HG03460 (cell line): ENCODE results near the gene PHLDB1.

Experiments
- ATAC-seq: cut with Tn5 transposase; IDR thresholded peaks from one replicate; pipeline ENCODE4 v1.9.1; 2021; ENCODE audit not compliant: unreplicated experiment

PHLDB1 gene

DNA sequence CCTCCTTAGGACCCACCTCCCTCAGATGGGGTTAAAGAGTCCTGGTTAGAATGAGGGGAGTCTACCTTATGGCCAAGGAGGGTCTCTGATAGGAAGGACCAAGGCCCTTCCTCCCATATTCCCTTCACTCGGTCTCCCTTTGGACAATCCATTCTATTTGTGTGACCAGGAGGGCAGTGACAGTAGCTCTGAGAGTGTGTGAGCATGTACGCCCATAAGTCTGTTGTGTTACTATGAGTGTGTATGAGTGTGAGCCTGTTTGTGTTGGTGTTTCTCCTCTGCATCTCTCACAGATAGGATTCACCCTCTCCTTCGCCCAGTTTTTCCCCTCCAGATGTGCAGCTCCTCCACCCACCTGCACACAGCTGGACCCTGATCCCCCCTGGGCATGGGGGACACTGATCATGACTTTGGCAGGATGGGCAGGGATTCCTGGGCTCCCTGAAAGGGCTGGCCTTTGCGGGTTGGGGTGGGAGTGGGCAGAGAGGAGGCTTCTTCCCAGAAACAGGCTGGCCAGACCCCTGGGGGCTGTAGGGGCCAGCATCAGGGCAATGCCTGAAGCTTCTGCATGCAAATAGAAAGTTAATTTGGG, 14.5 kb downstream of the PHLDB1 start:
- no peak for ATAC-seq

DNA sequence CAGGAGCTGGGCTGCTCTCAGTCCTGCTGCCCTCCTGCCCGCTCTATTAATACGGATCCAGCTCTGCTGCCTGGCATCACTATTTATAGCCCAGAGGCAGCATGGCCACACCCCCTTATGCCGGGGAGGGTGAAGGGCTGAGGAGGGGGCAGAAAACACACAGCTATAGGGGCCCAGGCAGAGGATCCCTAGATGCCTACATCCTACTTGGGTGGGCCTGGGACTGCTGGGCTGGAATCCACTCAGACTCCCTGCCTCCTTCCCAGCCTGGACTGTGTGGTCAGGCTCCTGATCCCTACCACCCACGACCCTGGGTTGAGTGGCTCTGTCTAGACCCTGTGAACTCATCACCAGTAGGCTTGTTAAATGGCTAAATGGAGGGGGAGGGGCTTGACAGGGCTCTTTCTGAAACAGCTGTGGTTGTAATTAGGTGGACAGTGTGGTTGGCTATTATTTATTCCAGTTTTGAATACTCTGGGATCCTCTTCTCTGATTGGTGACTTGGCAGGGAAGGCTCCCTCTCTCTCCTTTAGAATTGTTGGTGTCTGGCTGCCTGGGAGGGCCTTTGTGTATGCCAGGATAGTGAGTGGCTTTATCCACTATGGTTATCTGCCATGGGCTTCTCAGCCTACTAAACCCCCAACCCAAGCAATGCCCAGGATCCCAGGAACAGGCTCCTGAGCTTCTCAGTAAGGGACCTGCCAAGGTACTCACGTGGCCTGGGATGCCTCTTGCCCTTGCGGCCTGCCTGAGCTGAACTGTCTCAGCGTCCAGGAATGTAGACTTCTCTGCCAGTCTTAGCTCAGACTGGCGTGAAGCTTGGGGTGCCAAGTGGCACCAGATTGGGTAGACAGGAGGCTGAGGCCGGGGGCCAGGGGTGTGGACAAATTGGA, 15.2 kb downstream of the PHLDB1 start:
- no peak for ATAC-seq

DNA sequence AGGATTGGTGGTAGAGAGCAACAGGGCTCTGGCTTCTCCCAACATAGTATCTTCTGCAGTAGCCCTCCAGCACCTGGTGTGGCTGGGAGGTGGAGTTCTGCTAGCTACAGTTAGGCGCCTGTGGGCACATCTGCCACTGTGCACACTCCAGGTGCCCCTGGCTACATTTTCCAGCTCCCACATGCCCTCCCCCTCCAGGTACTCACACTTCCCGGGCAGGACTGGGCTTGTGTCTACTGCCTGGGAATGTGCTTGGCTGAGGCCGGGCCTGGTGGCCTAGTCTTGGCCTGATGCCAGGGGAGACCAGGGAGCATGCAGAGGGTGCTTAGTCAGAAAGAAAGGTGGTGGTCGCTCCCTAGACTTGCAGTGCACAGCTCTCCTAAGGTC, 15.8 kb downstream of the PHLDB1 start:
- no peak for ATAC-seq

DNA sequence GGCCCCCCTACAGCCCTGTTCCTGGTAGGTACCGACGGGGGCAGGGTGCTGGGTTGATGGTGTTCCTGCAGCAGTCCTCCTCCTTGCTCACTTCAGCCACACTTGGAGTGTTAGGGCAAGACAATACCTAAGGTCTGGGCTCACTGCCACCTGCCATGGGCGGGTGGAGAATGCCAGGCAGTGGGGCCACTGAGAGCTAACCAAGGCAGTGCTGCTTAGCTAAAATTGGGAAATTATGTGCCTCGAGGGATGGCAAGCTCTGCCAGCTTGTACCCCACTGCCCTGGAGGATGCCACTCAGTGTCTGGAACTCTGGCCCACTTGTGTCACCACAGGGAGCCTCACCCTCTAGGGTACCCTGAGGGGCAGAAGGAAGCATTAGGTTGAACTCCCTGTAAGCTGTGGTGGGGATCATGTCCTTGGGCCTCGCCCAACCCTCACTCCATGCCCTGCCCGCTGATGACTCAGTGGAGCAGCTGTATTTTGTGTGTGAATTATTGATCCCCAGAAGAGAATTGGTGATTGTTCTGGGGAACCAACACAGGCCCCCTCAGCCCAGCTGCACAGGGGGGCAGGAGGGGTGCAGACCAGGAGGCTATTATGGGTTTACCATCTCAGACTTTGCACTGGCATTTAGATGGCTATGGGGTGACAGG, 17.7 kb downstream of the PHLDB1 start:
- no peak for ATAC-seq

DNA sequence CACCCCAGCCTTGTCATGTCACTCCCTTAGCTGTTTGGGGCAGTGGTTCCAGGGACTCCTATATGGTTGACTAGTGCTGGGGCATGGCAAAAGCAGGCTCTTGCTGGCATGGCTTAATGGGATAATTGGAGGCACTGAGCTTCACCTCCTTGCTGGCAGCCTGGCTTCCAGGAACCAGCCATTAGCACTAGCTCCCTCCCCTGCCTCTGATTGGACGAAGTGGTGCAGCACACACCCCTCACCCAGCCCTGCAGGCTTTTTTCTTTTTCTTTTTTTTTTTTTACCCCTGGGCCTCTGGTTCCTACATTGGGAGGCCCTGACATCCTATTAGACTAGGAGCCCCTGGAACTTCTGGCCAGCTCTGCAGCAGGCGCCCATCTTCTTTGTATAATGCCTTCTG, 18.6 kb downstream of the PHLDB1 start:
- no peak for ATAC-seq

DNA sequence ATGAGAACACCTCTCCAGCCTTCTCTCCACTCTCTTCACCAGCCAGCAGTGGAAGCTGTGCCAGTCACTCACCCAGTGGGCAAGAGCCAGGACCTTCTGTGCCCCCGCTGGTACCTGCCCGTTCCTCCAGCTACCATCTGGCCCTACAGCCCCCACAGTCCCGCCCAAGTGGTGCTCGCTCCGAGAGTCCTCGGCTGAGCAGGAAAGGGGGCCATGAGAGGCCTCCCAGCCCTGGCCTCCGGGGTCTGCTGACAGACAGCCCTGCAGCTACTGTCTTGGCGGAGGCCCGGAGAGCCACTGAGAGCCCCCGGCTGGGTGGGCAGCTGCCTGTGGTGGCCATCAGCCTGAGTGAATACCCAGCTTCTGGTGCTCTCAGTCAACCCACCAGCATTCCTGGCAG, 20.2 kb downstream of the PHLDB1 start:
- no peak for ATAC-seq

DNA sequence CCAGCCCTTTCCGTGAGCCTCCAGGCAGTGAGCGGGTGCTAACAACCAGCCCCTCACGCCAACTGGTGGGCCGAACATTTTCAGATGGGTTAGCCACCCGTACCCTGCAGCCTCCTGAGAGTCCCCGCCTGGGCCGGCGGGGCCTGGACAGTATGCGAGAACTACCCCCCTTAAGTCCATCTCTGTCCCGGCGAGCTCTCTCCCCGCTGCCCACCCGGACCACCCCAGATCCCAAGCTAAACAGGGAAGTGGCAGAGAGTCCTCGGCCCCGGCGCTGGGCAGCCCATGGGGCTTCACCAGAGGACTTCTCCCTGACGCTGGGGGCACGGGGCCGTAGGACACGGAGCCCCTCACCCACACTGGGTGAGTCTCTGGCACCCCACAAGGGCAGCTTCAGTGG, 20.6 kb downstream of the PHLDB1 start:
- no peak for ATAC-seq

DNA sequence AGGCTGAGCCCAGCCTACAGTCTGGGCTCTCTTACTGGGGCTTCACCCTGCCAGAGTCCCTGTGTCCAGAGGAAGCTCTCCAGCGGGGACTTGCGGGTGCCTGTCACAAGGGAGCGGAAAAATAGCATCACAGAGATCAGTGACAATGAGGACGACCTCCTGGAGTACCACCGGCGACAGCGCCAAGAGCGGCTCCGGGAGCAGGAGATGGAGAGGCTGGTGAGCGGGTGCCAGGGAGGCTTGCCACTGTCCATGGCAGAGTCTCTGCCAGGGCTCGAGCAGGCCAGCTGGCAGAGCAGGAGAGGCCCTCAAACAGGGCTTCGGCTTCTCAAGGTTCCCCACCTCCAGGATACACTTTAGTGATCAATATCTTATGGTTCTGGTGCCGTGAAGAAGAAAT, 21.0 kb downstream of the PHLDB1 start:
- no peak for ATAC-seq

DNA sequence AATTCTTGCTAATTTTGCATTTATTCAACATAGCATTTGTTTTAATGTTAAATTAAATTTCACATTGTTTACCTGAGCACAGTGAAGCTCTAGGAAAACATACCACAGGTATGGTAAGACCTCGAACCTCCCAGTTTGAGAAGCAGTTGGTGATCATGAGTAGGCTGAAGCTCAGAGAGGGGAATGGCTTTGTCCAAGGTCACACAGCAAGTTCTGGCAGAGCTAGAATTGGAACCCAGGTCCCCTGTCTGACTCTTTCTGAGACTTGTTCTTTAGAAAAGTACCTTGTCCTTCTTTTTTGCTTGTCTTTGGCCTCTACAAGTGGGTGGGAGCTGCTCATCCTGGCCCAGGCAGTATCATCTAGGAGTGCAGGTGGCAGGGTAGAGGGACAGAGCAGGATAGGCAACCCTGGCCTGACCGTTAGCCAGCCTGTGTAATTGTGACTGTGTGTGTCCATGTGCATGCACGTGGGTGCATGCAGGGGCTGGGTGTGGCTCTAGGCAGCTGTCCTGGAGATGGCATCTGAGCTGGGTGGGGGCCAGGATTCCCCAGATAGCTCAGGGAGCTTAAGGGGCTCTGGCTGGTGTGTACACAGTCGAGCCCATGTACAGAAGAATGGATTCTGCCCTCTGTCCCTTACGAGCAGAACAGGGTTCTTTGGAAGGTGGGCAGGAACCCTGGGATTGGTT, 21.6 kb downstream of the PHLDB1 start:
- no peak for ATAC-seq

DNA sequence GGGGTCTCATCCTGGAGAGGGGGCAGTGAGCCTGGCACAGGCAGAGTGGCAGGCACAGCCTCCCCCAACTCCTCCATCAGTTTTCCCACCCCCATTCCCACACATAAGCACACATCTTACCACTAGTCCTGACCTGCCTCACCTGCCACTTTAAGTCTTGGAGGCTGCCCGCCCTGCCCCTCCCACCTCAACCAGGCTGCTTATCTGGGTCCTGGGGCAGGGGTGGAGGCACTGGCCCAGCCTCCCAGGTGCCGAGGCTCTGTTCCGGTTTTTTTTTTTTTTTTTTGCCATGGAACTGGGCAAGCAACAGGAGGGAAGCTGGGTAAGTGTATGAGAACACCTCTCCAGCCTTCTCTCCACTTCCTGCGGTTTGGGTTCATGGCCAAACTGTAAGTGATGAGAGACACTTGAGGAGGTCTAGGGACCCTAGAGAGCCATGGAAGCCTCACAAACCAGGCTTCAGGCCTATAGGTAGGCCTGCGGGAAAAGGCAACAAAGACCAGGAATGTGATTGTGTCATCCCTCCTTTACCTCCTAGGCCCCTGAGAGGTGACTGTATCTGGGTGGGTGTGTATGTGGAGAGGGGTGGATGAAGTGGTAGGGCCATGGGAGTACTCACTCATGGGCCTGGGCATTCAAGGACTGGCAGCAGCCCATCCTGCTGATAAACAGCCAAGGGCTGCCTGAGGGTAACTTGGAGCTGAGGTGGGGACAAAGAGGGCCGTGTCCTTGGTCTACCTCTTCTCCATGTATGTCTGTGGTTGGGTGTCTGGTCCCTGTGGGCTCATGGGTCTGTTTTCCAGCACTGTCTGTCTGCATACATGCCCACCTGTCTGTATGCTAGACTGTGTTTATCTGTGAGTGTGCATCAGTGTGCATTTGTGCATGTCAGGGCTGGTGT, 22.6 kb downstream of the PHLDB1 start:
- ATAC-seq, result no peak

DNA sequence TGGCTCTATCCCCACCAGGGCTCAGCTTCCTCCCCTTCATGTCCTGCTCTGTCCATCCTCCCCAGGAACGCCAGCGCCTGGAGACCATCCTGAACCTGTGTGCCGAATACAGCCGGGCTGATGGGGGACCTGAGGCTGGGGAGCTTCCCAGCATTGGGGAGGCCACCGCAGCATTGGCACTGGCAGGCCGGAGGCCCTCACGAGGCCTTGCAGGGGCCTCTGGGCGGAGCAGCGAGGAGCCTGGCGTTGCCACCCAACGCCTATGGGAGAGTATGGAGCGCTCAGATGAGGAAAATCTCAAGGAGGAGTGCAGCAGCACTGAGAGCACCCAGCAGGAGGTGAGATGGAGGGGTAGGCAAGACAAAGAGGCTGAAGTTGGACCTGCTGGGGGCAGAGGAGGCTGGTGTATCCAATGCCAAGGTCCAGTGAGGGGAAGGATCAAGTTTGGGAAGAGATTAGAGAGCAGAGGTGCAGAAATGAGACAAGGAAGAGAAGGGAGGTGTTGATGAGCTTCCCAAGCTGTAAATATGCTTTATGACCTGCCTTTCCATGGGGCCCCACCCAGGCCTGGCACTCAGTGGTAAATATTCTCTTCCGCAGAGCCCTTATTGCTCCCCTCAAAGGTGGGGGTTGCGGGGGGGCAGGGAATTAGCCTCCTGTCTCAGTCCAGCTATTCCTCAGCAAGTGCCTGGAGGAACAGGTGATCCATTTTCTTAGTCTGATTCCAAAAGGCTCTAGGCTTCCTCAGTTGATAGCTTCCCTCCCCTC, 23.9 kb downstream of the PHLDB1 start:
- no peak for ATAC-seq

DNA sequence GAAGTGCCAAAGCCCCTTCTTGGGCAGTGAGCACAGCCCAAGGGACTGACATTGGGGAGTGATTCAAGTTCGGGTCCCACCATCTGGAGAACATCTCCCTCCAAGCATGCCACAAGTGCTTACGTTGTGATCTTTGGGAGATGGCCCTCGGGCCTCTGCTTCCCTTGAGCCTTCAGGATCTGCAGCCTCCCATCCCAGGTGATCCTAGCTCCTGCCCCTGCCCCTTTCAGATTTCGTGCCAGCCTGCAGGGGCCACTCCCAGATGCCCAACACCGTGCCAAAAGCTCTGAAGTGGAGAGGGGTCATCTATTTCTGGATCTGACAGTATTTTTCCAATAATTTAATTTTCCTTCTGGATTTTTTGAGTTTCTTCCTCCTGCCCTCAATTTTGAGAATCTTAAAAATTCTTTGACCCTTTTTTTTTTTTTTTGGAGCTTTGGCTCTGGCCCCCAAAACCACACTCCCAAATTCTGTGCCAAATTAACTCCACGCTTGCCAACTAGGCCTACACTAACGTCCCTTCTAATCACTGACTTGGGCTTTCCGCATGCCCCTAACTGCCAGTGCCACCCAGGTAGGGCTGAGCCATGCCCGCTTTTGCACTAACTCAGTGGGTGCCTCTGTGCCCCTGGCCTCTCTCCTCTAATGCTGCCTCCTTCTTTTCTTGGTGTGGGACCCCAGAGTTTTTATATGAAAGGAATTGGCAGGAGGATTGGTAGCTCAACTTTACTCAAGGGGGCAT, 25.3 kb downstream of the PHLDB1 start:
- no peak for ATAC-seq

DNA sequence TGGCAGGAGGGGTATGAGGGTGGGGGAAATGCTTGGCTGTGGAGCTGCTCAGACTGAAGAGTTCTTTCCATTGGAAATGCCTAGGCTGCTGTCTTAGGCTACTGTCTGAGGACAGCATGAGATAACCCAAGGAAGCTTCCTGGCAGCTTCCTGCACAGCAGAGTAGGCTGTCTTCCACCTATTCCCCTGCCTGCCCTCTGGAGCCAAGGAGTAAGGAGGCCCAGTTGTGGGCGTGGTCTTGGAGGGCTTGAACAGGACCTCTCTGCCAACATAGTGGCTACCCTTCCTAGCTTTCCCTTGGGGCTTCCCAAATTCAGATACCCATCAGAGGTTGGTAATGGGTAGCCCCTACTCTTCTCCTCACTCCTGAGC, 25.9 kb downstream of the PHLDB1 start:
- no peak for ATAC-seq

DNA sequence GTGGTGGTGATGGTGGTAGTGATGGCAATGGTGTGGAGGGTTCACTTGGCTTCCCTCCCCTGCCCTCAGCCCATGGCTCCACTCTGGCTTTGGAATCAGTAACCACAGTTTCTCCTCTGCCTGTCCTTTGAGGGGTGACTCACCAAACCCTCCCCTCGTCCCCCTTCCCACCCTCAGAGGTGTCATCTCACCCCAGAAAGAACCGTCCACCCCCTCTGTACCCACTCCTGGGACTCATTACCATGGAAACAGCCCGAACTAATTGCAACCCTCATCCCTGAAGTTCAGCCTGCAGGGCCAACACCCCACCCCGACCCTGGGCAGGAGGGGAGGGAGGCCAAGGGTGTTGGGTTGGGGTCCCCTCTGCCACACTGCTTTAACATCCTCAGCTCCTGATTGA, 26.6 kb downstream of the PHLDB1 start:
- no peak for ATAC-seq

DNA sequence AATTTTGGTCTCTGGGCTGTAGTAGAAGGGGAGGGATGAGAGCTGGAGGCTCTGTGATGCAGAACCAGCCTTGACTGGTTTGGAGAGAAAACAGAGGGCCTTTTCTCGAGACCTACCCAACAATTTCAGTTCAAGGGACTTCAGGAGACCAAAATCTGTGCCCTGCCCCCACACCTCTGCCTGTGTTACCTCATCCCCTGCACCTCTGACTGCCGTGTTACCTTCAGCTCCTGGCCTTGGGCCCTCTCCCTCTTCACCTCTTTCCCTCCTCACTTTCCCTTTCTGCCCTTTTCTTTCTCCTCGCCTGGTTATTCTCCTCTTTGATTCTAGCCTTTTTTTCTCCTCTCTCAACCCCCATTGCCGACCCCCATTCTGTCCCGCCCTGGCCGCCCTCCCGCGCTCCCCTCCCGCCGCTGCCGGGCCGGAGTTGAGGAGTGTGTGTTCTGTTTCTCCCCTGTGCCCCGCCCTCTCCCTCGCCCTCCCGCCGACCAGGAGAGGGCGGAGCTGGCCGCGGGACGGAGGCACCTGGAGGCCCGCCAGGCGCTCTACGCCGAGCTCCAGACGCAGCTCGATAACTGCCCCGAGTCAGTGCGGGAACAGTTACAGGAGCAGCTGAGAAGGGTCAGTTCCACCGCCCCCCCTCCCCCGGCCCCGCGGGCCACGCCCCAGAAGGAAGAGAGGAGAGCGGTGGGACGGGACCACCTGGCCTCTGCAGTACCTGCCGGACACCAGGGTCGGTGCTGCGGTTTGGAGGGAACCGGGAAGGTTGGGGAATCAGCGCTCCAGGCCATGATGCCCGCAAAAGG, 27.2 kb downstream of the PHLDB1 start:
- ATAC-seq, result no peak

DNA sequence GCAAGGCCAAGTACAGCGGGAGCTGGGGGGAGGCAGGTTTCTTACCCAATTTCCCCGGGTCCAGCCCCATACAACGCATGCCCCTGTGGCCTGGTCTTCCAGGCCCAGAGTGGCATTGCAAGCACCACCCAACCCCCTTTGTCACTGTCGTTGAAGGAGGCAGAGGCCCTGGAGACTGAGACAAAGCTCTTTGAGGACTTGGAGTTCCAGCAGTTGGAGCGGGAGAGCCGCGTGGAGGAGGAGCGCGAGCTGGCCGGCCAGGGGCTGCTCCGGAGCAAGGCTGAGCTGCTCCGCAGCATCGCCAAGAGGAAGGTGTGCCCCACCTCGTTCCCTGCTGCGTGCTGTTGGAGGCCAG, 27.8 kb downstream of the PHLDB1 start:
- ATAC-seq, result no peak

DNA sequence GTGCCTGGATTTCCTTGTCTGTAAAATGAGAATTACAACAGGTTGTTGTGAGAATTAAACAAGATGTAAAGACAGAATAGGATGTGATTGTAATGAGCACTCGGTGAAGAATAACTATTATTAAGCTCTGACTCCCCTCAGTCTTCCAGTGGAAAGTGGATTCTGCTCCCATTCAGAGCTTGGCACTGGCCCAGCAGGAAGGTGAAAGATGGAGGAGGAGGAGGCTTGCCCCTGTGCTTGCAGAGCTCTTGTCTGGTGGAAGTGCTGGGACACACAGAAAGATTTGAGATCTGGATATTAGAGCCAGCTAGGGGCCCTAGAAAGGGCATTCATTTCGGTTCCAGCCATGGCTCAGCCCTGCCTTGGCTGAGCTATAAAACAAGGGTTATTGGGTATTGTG, 28.2 kb downstream of the PHLDB1 start:
- no peak for ATAC-seq

DNA sequence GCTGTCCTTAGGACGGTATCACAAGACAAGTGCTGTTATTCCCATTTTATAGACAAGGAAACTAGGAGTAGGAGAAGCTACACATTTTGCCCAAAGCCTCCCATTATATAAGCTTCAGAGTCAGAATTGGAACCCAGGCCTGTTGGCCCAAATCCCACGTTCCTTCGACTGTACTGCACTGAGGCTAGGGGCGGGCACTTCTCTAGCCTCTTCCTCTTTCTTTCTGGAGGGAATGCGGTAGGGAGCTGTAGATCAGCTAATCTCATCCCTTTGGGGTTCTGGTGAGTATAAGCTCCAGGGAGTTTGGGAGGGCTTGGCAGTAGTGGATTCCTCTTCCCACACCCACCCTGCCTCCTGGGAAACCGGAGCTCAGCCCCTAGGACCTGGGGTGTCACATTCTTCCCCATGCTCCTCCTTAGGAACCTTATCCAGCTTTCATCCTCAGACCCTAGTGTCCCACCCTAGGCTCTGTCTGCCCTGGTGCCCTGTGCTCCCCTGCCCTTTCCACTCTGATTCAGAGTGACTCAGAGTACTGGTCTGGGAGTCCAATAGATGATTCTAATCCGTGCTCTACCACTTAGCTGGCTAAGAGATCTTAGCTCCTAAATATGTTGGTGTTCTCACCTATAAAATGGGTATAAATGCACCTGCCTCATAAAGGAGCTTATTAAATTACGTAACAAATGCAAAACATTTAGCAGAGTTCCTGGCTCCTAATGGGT, 29.3 kb downstream of the PHLDB1 start:
- ATAC-seq, result no peak
